ENCODE measurements around the gene CD79B.

CD79B gene

DNA sequence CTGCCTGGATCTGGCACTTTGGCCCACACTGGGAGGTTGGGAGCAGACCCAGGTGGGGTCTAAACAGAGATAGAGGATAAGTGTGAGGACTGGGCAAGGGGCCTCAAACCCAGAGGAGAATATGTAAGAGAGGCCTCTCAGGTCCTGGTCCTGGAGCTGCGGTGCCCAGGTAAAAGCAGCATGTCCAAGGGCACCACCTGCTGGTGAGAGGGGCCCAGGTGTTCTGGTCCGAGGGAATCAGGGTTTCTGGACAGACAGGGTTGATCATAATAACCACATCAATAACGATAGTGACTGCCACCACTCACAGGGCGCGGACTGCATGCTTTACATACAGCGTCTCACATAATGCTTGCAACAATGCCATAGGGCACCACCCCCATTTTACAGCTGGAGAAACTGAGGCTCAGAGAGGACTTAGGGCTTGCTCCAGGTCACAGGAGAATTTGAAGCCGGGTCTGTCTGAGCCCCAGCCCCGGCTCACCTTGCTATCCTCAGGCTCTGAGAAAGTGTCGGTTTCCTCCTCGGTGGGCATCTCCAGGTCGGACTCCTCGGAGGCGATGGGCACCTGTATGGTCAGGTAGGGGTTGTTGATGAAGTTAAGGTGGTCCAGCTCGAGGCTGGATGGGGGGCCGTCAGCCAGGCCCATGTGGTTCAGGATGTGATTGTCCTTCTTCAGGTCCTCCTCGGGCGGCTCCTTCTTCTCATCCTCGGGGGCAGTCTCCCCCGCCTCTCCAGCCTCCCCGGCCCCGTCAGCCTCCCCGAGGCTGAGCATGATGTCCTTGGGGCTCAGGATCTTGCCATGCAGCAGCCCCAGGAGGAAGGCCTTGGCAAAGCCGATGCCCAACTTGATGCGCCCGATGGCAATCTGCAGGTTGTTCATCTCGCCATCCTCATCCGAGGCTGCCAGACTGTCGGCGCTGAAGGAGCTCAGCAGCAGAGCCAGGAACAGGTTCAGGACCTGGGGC, 19.1 kb upstream of the CD79B start:
- DNase-seq = no peak

DNA sequence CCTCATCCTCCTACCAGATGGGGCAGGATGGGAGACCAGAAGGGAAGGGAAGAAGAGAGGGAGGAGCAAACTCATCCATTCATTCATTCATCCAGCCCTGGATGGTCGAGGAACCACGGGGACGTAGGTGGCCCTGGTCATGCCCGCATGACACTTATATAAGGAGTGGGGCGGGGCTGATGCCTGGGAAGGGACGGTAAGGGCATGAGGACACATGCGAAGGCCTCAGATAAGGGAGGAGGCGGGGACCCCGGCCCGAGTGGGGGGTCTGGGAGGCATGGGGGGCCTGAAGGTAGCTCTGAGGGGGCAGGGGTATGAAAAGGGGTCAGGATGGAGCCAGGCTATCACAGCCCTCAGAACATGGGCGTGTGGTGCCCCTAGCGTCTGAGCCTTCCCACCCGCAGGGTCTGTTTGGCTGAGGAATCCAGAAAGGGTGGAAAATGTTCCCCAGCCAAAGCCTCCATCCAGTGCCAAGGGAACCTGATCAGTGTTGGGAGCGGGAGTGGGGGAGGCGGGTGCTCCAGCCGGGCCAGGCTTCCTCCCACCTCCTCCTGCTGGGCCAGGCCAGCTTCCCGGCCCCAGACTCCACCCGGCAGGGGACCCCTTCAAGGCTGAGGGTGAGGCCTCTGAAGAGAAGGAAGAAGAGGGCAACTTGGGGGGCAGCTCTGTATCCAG, 17.6 kb upstream of the CD79B start:
- DNase-seq = no peak

DNA sequence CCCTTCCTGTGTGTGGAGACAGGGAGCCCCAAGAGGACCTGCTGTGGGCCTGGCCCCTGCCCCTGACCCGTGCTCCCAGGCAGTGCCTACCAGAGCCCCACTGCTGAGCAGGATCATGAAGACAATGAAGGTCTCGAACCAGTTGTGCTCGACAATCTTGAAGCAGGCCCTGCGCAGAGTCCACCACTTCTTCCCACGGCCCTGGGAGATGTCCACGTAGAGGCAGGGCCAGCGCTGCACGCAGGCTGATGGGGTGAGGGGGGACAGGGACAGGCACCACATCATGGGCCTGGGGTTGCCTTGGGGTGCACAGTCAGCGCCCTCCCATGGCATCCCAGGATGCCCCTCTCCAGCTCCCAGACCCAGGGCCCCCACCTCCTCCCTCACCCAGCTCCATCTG, 16.4 kb upstream of the CD79B start:
- no peak for DNase-seq

DNA sequence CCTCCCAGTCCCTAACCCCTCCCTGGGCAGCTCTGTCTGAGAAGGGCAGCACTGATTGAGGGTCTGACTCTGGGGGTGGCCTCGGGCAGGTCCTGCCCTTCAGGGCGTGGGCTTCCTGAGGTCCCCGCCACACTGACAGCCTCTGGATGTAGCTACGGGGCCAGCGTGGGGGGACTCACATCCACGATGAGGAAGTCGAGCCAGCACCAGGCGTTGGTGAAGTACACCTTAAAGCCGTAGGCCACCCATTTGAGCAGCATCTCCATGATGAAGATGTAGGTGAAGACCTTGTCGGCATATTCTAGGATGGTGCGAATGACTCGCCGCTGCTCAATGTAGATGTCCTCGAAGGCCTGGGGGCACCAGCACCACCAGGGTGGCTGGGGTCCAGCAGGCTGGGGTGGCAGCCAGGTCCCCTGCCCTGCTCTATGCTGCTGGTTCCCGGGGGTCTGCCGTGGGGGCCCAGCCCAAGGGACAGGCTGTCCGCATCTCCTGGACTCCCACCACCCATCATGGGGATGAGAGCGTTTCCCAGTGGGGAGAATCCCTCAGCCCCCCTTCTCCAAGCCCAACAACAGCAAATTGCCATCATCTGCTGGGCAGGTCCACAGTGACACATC, 15.7 kb upstream of the CD79B start:
- DNase-seq = no peak

DNA sequence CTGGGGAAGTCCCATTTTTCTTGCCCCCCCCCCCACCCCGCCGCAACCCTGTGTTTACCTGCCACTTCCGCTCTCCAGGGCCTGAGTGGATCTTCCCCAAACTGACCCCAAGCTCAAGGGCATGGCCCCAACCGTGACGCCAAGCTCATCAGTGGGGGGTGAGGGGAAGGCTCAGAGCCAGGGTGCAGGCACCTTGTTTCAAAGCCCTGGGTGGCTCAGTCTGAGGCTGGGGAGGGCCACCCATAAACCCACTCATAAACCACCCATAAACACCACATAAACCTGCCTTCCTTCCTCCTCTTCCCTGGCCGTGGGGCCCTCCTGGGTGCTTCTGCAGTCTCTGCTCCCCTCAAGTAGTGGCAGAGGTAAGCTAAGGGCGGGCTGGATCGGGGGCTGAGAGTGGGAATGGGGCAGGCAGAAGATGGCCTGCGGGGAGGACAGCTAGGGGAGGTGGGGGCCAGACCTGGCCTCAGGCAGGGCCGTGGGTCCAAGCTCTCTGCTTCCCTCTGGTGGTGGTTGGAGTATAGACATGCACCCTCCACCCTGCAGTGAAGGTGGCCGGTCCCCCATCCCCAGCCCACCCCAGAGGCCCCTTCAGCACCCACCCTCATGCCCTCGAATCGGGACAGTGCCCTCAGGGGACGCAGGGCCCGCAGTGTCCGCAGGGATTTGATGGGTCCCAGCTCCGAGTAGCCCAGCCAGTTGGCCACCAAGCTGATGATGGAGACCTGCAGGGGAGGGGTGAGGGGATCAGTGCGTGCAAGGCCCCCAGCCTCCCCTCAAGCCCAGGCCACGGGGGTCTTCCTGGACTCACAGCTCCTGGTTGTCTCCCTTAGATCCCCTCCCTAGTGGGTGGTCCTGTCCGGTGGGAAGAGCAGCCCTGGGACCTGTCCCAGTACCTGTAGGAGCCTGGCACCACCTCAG, 14.6 kb upstream of the CD79B start:
- DNase-seq = peak; percentile 11

DNA sequence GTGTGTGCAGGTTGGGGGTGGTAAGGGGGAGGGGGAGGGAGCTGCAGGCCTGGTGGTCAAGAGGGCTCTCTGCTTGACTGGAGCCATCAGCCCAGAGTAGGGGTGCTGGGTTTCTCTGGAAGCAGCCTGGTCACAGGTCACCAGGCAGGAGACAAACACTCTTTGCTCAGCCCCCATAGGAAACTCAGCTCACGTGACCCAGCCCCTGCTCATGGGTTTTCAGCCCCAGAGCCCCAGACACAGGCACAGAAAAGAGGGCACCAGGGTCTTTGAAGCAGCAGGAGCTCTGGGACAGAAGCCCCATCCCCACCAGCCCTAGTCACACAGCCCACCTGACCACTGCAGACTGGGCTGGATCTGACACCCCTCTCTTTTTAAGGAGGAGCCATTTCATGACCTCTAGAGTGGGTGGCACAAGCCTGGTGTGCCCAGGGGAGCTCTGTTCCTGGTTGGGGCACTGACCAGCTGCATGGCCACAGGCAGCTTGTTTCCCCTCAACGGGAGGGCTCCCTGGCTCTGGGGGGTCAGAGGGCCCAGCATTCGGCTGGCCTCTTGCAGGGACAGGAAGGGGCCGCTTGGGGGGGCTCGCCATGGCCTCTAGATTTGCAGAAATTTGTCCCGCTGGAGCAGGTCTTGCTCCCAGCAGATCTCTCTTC, 13.8 kb upstream of the CD79B start:
- DNase-seq = no peak

DNA sequence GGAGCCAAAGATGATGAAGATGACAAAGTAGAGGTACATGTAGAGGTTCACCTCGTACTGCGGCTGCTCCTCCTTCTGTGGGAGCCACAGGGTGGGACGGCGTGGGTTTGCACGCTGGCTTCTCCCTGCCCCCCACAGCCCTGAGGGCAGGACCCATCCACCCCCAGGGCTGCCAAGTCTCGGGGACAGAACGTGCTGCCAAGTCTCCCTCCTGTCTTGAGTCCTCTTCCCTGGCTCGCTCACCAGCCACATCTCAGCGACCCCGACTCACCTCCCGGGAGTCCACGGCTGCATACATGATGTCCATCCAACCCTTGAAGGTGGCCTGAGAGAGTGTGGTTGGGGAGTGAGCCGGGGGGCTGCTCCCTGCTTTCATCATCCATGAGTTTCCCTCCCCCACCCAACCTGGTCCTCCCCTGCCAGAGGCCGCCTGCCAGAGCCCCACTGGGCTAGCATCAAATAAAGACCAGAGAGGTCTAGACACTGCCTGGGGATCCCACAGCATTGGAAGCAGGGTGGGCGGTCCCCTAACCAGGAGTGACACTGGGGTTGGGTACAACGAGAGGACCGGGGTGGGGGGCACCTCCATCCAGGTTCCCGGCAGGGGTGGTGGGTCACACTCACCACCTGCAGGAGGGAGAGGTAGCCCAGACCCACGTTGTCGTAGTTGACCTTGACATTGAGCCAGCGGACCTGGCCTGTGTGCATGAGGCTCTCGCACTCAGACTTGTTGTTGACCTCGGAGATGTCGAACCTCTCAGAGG, 12.8 kb upstream of the CD79B start:
- no peak for DNase-seq

DNA sequence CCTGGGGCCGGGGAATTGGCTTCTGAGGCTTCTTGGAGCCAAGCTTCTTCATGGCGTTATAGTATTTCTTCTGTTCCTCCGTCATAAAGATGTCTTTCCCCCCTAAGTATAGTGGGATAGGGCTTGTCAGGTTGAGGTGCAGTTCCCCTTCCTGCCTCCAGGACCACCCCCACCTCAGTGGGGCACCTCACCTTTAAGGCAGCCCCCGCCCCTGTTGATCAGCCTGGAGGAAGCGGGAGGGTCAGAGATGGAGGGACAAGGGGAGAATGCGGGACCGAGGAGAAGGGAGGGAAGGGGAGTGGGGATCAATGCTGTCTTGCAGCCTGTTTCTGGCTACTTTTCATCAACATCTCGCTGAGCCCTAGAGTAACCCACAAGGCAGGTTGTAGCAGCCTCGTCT, 11.6 kb upstream of the CD79B start:
- no peak for DNase-seq

DNA sequence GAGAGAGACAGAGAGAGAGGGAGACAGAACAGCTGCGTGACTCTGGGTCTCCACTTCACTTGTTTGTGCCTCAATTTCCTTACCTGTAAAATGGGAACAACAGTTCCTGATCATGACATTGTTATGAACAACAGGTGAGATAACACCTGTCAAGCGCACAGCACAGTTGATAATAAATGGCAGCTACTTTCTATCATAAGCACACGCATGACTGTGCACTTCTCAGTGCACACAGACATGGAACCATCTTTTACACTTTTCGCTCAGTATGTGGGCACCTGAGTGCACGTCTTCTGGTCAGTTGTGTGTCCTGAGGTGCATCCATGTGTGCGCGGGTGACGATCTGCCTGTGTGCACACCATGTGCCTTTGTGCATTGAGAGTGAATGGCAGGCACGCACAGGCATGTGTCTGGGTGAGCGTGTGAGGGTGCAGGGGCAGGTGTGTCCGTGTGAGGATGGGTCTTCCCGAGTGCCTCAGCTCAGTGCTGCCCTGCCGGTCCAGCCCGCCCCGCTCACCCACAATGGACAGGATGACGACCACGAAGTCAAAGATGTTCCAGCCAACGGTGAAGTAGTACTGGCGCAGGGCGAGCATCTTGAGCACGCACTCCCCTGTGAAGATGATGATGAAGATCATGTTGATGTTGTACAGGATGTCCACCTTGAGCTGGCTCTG, 10.3 kb upstream of the CD79B start:
- DNase-seq = no peak

DNA sequence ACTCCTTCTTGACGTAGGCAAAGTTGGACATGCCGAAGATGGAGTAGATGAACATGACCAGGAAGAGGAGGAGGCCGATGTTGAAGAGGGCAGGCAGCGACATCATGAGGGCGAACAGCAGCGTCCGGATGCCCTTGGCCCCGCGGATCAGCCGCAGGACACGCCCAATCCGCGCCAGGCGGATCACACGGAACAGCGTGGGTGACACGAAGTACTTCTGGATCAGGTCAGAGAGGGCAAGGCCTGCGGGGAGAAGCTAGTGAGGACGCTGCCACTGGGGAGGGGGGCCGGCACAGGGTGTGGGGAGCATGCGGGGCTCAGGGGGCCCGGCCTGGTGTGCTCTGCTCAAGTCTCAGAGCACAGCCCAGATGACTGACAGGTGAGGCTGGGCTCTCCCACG, 9.6 kb upstream of the CD79B start:
- no peak for DNase-seq

DNA sequence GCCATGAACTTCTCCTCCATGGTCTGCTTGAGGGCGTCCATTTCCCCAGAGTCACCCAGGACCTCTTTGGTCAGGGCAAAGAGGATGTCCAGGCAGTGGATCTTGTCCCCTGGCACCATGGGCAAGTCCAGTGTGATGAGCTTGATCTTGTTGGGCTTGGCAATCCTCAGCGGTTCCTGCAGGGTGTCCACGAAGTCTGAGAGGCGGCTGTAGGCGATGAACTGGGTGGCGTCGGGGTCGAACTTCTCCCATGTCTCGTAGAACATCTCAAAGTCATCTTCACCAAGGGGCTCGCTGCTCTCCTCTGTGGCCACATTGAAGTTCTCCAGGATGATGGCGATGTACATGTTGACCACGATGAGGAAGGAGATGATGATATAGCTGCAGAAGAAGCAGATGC, 9.0 kb upstream of the CD79B start:
- no peak for DNase-seq

DNA sequence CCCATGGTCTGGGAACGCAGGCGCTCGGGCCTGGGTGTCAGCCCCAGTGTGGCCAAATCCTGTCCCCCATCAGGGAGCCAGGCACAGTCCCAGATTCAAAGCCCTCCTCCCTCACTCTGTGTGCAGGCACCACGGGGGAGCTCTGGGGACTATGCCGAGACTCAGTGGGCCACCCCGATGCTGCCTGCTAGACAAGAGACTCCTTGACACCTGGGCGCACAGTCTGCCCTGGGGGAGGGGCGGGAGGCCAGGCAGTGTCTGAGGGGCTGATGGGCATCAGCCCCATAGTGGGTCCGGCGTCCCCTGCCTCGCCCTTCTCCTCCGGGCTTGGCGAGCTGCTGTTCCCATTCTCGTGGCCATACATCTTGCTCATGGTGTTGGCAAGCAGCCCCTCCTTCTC, 8.5 kb upstream of the CD79B start:
- DNase-seq = no peak

DNA sequence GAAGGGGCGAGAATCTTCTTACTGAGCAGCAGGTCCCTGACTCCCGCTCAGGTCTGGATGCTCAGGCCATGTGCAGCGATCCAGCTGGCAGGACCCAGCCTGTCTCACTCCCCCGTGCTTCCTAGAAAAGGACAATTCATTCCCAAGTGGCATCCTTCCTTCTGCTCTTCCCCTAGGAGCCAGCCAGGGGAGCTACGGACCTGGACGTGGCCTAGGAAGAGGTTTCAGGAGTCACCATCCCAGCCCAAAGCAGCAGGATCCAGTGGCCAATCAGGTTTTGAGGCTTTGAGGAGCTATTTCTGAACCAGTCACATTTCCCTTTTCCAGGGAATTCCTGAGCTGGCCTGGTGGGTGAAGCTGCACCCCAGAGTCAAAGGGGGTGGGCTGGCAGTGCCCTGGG, 7.8 kb upstream of the CD79B start:
- no peak for DNase-seq

DNA sequence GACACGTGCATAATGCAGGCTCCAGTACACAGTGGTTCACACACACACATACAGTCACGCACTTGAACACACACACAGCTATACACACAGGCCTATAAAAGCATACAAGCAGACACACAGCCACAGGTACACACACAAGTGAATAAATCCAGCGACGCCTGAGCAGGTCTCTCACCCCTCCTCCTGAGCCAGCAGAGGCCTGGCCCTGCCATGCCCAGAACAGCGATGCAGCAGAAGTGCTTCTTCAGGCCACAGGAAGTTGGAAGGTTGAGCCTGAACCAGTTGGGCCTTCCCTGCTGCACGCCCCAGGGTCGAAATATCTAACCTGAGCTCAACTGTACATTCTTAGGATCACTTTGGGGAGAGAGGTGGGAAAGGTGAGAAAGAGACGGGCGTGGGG, 7.3 kb upstream of the CD79B start:
- no peak for DNase-seq

DNA sequence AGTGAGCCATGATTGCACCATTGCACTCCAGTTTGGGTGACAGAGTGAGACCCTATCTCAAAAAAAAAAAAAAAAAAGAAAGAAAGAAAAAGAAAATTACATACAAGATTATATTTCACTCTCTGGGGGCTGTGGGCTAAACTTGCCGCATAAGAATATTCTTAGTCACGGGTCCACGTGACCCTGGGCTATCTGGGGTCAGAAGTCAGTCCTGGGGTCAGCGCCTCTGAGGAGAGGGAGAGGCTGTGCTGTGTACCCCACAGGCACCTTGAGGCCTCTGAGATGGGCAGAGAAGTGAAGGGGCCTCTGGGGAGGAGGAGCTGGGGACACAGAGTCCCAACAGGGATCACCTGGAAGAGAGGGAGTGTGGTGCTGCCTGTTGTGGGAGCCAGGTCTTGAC, 5.8 kb upstream of the CD79B start:
- DNase-seq = no peak

DNA sequence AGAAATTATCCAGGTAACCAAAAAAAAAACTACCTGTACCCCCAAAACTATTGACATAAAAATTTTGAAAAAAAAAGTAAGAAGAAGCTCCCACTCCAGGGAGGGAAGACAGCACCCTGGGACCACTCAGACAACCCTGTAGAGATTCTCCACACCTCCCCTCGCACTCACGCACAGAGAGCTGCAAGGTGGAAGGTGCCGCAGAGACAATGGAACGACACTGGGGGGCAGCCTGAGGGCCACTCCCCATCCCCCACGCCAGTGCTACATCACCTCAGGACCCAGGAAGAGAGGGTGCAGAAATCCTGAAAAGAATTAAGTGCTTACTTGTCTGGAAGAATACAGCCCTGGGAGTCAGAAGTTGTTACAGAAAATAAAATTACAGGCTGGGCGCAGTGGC, 5.2 kb upstream of the CD79B start:
- DNase-seq = no peak

DNA sequence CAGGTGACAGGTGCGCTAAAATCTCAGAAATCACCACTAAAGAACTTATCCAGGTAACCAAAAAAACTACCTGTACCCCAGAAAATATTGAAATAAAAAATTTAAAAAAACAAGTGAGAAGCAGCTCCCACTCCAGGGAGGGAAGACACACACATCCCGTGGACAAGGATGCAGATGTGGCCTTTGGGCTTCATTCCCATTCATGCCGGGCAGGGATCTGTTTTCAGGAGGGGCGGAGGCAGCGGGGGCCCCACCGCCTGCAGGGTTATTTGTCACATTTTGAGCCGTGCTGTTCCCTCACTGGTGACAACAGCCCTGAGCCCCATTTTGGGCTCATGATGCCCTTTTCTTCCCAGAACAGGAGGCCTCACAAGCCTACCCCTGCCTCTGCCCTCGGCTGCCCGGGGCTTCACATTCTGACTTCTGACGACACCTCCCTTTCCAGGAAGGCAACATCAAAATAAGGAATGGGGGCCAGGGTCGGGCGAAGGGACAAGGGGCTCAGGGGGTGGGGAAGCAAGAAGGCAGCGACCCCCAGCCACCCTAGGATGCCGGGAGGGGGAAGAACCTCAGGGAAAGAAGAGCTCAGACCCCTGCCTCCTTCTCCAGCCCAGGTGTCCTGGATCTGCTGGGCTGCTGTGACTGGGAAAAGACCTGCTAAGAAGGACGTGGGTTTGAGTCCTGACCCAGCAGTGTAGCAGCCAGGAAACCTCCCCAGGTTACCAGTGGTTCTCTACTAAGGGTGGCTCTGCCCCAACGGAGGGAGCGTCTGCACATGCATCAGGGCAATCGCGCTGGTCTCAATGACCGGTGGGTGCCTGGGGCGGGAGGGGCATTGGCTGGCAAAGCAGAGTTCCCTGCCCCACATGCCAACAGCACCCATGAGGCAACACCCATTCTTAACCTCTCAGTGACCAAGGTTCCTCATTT, 2.3 kb upstream of the CD79B start:
- DNase-seq = no peak

DNA sequence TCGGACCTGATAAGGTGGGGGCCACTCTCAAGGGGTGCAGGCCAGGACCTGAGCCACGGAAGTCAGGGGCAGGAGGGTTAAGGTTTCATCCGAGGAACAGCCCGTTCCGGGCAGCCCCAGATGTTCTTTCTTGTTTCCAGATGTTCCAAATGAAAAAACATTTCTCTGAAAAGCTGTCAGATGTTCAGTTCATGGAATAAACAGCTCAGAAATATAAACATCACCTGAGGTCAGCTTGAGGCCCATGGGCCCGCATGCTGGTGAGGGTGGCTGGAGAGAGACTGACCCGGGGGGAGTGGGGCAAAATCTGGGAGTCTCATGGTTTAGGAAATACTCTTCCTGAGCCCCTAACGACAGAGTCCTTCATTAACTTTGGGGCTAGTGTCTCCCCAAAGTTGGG, 1.5 kb upstream of the CD79B start:
- DNase-seq = no peak

DNA sequence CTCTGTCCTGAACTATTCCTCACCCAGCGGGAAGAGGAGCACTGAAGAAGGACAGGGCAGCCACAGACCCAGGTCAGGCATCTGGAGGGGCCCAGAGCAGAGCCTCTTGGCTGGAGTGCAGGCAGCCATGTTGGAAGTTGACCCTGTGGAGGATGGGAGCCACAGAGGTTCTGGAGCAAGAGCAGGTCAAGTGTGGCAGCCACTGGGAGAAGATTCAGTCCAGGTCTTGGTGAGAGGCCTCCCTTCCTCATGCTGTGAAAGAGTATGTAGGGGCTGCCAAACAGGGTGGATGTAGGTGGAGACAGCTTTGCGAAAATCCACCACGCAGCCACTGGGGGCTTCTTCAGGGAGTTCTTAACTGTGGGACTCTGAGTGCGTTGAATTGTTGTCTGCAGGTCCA, 590 bp upstream of the CD79B start:
- DNase-seq = no peak
